ENCODE measurements around the gene SLC25A25.

- TF ChIP-seq CTCF (IDR thresholded peaks at IDR 0.05) (no peak), POLR2A (IDR thresholded peaks at IDR 0.05) (no peak), POLR2AphosphoS5 (IDR thresholded peaks at IDR 0.05) (no peak)
Measured at GRCh38 chr9:128091571-128091970, 23.5 kb downstream of the SLC25A25 start.

Data from prostate gland (tissue), 2 donors.